ENCODE results near the gene RPLP2. TPM values are rescaled to one million over a fixed set of nuclear protein-coding genes. Genes with fewer than 3 reads are reported as not detected.

The RPLP2 gene
- polyA plus RNA-seq, 1 of the 3 experiments (the other 2 are of a cell fraction): 799 TPM

DNA sequence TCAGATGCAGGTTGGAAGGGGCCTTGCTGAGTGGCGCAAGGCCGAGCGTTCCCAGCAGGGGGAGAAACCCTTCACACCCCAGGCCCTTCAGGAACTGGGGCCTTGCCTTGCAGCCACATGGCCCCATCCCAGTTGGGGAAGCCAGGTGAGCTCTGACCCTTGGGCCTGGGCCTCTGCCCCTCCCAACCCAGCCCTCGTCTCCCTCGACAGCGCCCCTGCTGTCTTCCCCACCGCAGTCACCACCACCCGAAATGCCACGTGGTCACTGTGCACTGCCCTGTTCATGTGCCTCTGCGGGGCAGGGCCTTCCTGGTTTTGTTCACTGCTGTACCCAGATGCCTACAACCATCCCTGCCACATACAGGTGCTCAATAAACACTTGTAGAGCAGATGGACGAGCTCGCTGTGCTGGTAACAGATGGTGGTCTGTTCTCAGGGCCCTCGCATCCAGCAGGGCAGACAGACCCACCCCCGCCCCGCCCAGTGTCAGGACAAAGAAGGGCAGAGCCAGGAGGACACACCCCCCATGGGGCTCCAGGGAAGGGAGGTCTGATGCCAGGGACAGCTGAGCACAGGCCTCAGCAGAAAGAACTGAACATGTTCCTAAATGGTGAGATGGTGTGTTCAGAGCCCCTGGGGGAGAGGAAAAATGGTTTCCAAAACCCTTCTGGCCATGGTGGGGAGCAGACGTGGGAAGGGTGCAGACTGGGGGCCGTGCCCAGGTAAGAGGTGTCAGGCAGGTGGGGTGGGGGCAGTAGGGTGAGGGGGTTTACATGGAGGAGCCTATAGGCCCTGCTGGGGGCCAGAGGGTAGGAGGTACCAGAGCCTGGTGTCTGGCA, 28.9 kb downstream of the RPLP2 start:
- no peaks in the 10 kb centered on the region for H3K27me3 ChIP-seq (ENCODE audit: insufficient read depth)
- peak overlapping the region; percentile 6 to 8; a peak in 1 of 4 replicates for H3K27ac ChIP-seq (ENCODE audit: low read depth in 2 of 2, low read length in 1 of 2)
- no peak for TF ChIP-seq TAF1 (IDR thresholded peaks at IDR 0.05; ENCODE audit: borderline replicate concordance, low read depth, low read length)
- no peak for TF ChIP-seq RAD21 (IDR thresholded peaks at IDR 0.05; ENCODE audit: low read length)
- TF ChIP-seq, protein P1, sequence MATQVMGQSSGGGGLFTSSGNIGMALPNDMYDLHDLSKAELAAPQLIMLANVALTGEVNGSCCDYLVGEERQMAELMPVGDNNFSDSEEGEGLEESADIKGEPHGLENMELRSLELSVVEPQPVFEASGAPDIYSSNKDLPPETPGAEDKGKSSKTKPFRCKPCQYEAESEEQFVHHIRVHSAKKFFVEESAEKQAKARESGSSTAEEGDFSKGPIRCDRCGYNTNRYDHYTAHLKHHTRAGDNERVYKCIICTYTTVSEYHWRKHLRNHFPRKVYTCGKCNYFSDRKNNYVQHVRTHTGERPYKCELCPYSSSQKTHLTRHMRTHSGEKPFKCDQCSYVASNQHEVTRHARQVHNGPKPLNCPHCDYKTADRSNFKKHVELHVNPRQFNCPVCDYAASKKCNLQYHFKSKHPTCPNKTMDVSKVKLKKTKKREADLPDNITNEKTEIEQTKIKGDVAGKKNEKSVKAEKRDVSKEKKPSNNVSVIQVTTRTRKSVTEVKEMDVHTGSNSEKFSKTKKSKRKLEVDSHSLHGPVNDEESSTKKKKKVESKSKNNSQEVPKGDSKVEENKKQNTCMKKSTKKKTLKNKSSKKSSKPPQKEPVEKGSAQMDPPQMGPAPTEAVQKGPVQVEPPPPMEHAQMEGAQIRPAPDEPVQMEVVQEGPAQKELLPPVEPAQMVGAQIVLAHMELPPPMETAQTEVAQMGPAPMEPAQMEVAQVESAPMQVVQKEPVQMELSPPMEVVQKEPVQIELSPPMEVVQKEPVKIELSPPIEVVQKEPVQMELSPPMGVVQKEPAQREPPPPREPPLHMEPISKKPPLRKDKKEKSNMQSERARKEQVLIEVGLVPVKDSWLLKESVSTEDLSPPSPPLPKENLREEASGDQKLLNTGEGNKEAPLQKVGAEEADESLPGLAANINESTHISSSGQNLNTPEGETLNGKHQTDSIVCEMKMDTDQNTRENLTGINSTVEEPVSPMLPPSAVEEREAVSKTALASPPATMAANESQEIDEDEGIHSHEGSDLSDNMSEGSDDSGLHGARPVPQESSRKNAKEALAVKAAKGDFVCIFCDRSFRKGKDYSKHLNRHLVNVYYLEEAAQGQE (IDR thresholded peaks at IDR 0.05; ENCODE audit: low read depth, low read length): no peak
- TF ChIP-seq CTCF (IDR thresholded peaks at IDR 0.05): peak; percentile 38
- TF ChIP-seq ELF1 (IDR thresholded peaks at IDR 0.05): no peak
- TF ChIP-seq ZBTB33 (IDR thresholded peaks at IDR 0.05; ENCODE audit: borderline replicate concordance, low read depth): no peak; the same call in 1 of the 2 replicates
- TF ChIP-seq SIN3A (IDR thresholded peaks at IDR 0.05; ENCODE audit: borderline replicate concordance, low read depth, low read length): no peak
- no peak for TF ChIP-seq GABPA (IDR thresholded peaks at IDR 0.05; ENCODE audit: low read depth)
- TF ChIP-seq POLR2AphosphoS5 (IDR thresholded peaks at IDR 0.05; ENCODE audit: low read depth, low read length): peak; percentile 72
- no peak for TF ChIP-seq EZH2phosphoT487 (IDR thresholded peaks at IDR 0.05; ENCODE audit: borderline replicate concordance, low read depth)
- TF ChIP-seq MXI1 (IDR thresholded peaks at IDR 0.05; ENCODE audit: low read depth, low read length): no peak
- TF ChIP-seq FOXJ3 (CRISPR knock-in tag; IDR thresholded peaks at IDR 0.05): no peak
- TF ChIP-seq MEF2A (IDR thresholded peaks at IDR 0.05; ENCODE audit: borderline replicate concordance, low read depth): no peak
- no peak for TF ChIP-seq CHD2 (IDR thresholded peaks at IDR 0.05; ENCODE audit: low read length, partially characterized antibody)
- TF ChIP-seq, protein P2, sequence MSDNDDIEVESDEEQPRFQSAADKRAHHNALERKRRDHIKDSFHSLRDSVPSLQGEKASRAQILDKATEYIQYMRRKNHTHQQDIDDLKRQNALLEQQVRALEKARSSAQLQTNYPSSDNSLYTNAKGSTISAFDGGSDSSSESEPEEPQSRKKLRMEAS (IDR thresholded peaks at IDR 0.05; ENCODE audit: low read depth): no peak
- TF ChIP-seq FOSL2 (IDR thresholded peaks at IDR 0.05; ENCODE audit: borderline replicate concordance, low read depth): no peak
- TF ChIP-seq SMC3 (IDR thresholded peaks at IDR 0.05; ENCODE audit: low read depth, low read length): no peak
- 0 out of 2 replicates have a peak, but pooled peaks have one; percentile 6 for TF ChIP-seq PBX3 (IDR thresholded peaks at IDR 0.05)
- H3K4me1 ChIP-seq (ENCODE audit: control insufficient read depth in 1 of 2, insufficient read depth in 2 of 2, low read depth in 1 of 2, low read length in 1 of 2): peaks cover 3 to 32% of the 10 kb centered on the region in 2 experiments; a peak in 2 of 4 replicates
- H3K79me2 ChIP-seq (ENCODE audit: insufficient read depth): peaks cover 84% of the 10 kb centered on the region
- peaks cover 69% of the 10 kb centered on the region for H4K20me1 ChIP-seq (ENCODE audit: insufficient read depth)
- DNase-seq: no peak
- peaks cover 51% of the 10 kb centered on the region for H3F3A ChIP-seq (replicated peaks; ENCODE audit: insufficient read depth)
- H3K36me3 ChIP-seq (replicated peaks in 1 of 2; ENCODE audit: control insufficient read depth in 1 of 2, insufficient read depth in 2 of 2, low read length in 1 of 2): peaks cover 24 to 45% of the 10 kb centered on the region in 2 experiments
- H2AFZ ChIP-seq (ENCODE audit: low read depth): no peak overlapping the region
- ChIA-PET POLR2A (interaction anchor here (2.0 kb wide), 1 partner anchor 19 kb away, joined by 7 read pairs; the partner anchor contains the start of gene PNPLA2), CTCF (interaction anchor here (0.6 to 3.8 kb wide), 4 partner anchors 9 to 213 kb away, joined by 3 to 21 read pairs (median 4); no protein-coding TSS in a partner anchor)
- 68% methylated on average over 14 of the region's 17 CpGs for WGBS (ENCODE audit: low lambda C conversion rate)
- H3K4me2 ChIP-seq: no peak overlapping the region
- H3K9me3 ChIP-seq: no peaks in the 10 kb centered on the region
- H3K9me2 ChIP-seq: no peaks in the 10 kb centered on the region
- no peak overlapping the region for H3K4me3 ChIP-seq (ENCODE audit: low read depth in 2 of 2, low read length in 1 of 2)
- no peak overlapping the region for H3K9ac ChIP-seq
